Middle frontal gyrus (tissue), 1 donor: ENCODE data around the gene SLC28A3.

ENCODE experiments used
- DNase-seq: peaks from one replicate; pipeline ENCODE4 v3.0.0-alpha.2; 2015; ENCODE audit warnings: low spot score; ENCODE audit errors: extremely low spot score

The SLC28A3 gene

GRCh38 chr9:84300271-84300670 is 40.3 kb downstream of the SLC28A3 start:
- no peak for DNase-seq

GRCh38 chr9:84297162-84297821 is 43.3 kb downstream of the SLC28A3 start:
- DNase-seq = no peak

- DNase-seq = no peak
These were observed 44.3 kb downstream of the SLC28A3 start for GRCh38 chr9:84296146-84296843.

GRCh38 chr9:84294241-84294950 is 46.2 kb downstream of the SLC28A3 start:
- no peak for DNase-seq

- no peak for DNase-seq
These were observed 47.4 kb downstream of the SLC28A3 start for GRCh38 chr9:84293001-84293798.

GRCh38 chr9:84285381-84285780 is 55.2 kb downstream of the SLC28A3 start:
- no peak for DNase-seq

GRCh38 chr9:84283946-84284345 is 56.6 kb downstream of the SLC28A3 start:
- no peak for DNase-seq

GRCh38 chr9:84278130-84278529 is 62.4 kb downstream of the SLC28A3 start:
- DNase-seq = no peak

GRCh38 chr9:84277646-84278045 is 62.9 kb downstream of the SLC28A3 start:
- DNase-seq = no peak

GRCh38 chr9:84276741-84277140 is 63.8 kb downstream of the SLC28A3 start:
- DNase-seq = no peak

- no peak for DNase-seq
These were observed 68.5 kb downstream of the SLC28A3 start for GRCh38 chr9:84271921-84272556.

- peak; percentile 58 for DNase-seq
These were observed 69.0 kb downstream of the SLC28A3 start for GRCh38 chr9:84271531-84271900.

GRCh38 chr9:84270847-84271530 is 69.6 kb downstream of the SLC28A3 start:
- no peak for DNase-seq

- DNase-seq = no peak
These were observed 74.4 kb downstream of the SLC28A3 start for GRCh38 chr9:84266087-84266561.

GRCh38 chr9:84264307-84265029 is 76.1 kb downstream of the SLC28A3 start:
- DNase-seq = no peak

GRCh38 chr9:84261070-84261746 is 79.3 kb downstream of the SLC28A3 start:
- DNase-seq = peak; percentile 85

- DNase-seq = no peak
These were observed 82.2 kb downstream of the SLC28A3 start for GRCh38 chr9:84258371-84258770.

GRCh38 chr9:84255696-84256095 is 84.9 kb downstream of the SLC28A3 start:
- no peak for DNase-seq

GRCh38 chr9:84254972-84255371 is 85.6 kb downstream of the SLC28A3 start:
- no peak for DNase-seq
